GM21737 (cell line): Measurements from ENCODE around the gene NIT2.

ENCODE experiments used
- ATAC-seq: cut with Tn5 transposase; IDR thresholded peaks from one replicate; pipeline ENCODE4 v1.9.1; 2021; ENCODE audit warnings: mild to moderate bottlenecking, moderate library complexity; ENCODE audit not compliant: unreplicated experiment

The NIT2 gene

DNA sequence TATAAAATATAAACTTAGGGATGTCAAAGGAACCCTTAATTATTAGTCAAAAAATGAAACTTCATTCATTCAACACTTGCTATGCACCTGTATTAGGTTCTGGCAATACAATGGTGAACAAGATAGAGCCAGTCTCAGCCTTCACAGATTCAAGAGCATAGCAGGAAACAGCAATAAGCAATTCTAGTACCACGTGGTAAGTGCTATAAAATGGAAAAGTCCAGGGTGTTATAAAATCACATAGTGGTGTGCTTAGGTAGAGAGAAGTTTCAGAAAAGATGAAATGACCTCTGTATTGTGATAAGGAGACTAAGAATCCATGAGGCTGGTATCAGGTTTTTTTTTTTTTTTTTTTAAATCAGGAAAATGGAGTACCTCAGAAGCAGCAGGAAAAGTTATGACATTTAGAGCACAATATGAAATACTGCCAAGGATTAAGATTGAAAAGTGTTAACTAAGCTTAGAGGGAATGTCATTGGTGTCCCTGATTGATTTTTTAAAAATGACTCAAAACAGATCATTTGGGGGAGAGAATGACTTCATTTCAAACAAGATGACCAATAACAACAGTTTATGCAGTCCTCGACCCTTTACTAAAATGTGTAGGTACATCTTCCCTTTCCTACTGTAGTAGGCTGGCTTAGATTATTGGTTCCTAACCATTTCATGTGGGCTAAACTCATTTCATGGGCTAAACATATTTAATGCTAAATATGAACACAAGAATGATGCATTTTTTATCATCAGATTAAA is 61.3 kb downstream of the NIT2 start:
- ATAC-seq: no peak

DNA sequence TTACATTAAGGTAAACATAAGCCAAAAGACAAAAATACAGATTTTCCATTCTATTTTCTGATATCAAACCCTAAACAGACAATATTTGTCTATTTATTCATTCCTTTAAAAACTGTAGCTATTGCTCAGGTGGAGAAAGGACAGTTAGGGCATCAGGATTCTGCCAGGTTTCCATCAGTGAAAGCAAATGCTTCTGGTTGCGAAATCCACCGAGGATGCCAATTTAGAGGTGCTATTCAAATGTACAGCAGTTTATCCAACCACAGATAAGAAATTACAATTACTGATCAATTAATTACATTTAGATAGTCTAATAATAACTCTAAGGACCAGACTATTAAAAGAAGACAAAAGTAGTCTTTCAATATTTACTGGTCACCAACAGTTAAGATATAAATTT is 62.4 kb downstream of the NIT2 start:
- ATAC-seq: no peak

DNA sequence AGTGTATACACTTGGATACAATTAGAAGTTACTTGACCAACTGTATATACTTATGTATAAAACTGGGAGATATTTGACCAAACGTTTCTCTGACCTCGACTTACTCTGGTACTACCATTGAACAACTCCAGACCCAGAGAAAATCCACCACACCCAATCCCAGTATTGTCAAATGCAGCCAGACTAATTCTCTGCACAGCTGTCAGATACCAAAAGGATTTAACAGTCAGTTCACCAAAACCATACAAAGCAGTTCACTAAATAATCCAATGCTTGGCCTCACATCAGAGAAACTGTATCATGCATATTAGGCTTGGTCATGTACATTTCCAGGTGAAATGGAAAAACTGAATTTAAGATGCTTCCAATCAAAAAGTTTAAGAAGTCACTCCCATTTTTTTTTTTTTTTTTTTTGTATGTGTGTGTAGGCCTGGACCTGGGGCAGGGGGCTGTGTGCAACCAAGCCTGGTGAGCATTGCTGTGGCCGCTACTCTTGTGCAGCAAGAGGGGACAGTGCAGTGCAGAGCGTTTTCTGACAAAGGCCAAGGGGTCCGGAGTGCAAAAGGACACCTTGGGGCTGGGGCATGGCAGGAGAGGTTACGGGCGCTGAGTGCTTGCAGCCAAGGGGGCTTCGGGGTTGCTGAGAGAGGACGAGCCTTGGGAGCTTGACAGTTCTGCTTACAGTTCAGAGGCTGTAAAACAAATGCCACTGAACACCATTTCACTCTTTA is 64.9 kb downstream of the NIT2 start:
- ATAC-seq: no peak

DNA sequence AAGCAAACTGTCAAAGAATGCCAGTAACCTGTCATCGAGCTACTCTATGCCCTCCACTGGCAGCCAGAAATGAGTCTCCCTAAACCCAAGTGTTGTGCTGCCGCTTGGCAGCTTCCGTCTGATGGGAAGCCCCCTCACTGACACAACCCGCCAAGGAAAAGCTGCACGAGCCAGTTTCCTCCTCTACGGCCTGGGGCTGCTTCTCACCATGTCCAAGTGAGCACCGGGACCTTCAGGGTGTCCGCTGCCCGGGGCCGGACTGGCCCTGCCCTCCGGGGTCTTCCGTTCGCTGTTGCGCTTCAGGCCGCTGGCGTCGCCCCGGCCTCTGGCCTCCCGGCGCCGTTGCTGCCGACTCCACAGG is 65.8 kb downstream of the NIT2 start:
- peak; percentile 13 for ATAC-seq

DNA sequence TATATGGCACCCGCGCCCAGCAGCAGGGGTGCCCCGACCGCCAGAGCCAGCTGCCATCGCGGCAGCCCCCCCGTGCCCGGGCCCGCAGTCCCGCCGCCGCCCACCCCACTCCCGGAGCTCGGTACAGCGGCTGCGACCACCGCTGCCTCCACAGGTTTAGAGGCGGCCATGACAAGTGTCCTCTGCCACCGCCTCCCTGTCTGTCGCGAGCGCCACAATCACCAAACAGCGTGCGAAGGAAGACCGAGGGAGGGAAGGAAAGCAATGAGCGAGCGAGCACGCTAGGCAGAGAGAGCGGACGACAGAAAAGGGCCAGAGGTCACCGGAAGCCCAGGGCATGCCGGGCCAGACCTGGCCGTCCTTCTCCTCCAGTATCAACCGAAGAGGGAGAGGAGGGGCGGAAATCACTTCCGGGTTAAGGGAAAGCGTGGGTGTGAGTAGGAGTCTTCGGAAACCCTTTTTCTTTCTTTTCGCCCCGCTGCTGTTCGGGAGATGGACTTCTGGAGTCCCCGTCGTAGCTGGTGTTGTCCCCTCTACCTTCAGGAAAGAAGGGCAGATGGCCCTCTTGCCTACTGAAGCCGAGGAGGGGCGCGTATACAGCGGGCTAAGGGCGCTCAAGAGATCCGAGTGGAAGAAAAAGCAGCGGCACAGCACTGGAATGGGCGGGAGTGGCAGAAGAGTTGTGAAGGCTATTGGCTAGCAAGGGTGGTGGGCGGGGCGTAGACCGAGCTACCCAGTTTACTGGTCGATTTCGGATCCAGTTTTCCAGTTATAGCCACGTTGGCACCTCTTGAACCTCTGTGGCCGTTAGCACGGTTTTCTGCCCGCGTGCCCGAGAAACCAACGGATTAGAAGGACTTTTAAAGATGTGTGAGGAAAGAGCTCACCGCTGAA is 66.5 kb downstream of the NIT2 start, which contains the start of the genes LNP1 and TOMM70:
LNP1 (plus strand) TSS at position 760 of the 894 bp plus-strand sequence. CDS start 28,191 bp downstream, outside the sequence.
TOMM70 (minus strand) TSS at position 310 of the 894 bp plus-strand sequence; CDS start at position 170, 140 bp downstream.
- ATAC-seq: peak; percentile 88

DNA sequence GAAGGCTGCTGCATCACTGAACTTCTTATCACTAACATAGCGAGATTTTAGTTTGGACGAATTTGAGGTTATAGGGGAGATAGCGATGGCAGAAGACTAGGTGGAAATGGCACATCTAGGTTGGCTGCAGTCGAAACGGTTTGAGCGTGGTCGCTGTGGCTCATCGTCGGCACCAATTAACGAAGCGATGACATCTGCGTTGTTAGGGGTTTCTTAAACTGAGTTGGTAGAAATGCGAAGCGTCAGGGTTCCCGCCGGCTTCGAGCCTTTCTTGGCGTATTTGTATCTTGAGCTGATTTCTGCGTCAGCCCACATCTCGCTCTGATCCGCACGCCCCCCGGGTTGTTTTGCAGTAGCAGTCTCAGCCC is 67.1 kb downstream of the NIT2 start:
- ATAC-seq: peak; percentile 20

DNA sequence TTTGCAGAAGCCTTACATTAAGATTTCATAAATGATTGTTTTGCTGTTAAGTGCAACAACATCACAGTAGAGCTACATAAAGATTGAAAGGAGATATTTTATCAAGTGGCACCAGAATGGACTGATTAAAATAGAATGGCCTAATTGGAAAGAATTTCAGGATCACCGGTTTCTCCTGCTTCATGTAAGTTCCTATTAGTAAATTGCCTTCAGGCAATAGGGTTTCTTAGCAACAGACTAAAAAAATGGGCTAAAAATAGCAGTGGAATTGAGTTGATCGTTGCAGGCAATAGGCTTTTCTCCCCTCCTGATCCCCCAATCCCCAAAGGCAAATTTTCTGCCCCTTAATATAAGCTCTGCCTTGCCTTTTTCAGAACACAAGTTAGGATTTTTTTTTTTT is 67.7 kb downstream of the NIT2 start:
- no peak for ATAC-seq

DNA sequence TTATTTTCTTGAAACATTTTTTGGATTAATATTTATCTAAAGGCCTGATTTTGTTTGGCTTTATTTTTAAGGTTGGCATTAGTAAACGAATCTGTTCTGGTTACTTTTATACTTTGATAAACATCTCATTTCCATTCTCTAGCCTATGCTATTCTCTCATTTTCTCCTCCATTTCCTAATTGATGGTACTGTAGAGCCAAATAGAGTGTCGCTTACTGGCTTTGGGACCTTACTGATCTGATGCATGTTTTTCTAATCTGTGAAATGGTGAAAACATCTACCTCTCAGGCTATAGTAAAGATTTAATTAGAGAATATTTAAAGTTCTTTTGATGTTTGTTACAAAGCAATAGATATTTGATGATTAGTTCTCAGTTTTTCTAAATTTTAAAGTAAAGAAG is 68.3 kb downstream of the NIT2 start:
- no peak for ATAC-seq

DNA sequence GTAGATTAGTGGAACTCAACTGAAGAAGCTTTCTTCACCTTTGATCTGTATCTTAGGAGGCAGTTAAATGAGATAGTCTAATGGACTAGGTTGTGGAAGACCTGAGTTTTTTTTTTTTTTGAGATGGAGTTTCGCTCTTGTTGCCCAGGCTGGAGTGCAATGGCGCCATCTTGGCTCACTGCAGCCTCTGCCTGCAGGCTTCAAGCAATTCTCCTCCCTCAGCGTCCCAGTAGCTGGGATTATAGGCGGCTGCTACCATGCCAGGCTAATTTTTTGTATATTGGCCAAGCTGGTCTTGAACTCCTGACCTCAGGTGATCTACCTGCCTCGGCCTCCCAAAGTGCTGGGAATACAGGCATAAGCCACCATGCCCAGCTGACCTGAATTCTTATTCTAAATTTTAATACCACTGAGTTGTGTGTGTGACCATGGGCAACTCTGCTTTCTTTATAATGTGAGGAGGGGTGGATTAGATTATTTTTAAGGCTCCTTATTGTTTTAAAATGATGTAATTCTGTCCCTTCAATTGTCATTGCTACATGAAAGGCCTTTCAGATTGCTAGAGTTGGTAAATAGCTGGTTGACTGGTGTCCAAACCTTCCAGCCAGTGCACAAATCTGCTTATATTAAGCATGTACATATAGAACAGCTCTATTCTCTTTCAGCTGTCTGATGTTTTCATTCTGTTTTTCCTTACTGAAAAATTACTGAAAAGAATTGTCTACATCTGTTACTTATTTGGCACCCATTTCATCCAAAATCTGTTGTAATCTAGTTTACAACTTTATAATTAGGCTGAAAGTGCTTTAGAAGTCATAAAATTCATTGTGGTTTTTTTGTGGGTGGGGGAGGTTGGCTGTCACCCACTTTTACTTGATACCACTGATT is 69.0 kb downstream of the NIT2 start:
- no peak for ATAC-seq

DNA sequence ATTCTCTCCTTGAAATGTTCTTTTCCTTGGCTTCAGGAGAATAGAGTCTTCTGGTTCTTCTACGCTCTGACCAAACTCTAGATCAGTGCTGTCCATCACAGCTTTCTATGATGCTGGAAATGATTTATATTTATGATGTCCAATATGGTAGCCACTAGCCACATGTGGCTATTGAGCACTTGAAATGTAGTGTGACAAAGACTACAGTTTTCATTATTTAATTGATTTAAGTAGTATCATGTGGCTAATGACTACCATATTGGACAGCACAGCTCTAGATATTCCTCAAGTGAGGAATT is 69.6 kb downstream of the NIT2 start:
- no peak for ATAC-seq

DNA sequence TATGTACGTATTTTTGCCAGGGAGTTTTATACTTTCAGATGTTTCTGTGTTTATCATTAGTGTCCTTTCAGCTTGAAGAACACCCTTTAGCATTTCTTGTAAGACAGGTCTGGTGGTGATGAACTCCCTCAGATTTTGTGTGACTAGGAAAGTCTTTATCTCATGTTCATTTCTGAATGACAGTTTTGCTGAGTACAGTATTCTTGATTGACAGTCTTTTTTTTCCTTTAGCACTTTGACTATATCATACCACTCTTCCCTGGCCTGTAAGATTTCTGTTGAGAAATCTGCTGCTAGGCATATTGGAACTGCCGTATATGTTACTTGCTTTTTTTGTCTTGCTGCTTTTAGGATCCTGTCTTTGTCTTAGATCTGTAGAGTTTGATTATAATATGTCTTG is 72.6 kb downstream of the NIT2 start:
- ATAC-seq: no peak

DNA sequence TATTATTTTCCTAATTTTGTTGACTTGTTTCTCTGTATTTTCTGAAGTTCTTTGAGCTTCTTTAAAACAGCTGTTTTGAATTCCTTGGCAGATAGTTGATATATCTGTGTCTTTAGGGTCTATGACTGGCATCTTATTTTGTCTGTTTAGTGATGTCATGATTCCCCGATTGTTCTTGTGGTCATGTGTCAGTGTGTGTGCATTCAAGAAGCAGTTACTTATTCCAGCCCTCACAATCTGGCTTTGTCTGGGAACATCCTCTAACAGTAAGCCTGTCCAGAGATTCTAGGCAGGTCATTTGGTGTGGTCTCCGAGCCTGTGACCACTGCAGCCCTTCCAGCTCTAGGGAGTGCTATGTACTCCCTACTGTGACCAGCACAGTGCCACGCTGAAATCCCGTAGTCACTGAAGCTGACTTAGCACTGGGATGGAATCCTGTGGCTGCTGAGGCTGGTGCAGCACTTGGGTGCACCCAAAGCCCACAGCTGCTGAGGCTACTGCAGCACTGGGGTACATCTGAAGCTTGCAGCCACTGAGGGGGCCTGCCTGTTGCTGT is 73.5 kb downstream of the NIT2 start:
- ATAC-seq: no peak
